Activated naive CD8-positive, alpha-beta T cell treated with anti-CD3 and anti-CD28 coated beads, Interleukin-2, amount 50 U/mL, for 16 hours (primary cell): ENCODE measurements around the gene MACROD1.

Experiments
- DNase-seq: peaks from one replicate; pipeline ENCODE4 v3.0.0-alpha.2; 2020; ENCODE audit warnings: low read depth, low spot score

The MACROD1 gene

GRCh38 chr11:64036087-64037026 is 129.6 kb downstream of the MACROD1 start:
- no peak for DNase-seq

DNA sequence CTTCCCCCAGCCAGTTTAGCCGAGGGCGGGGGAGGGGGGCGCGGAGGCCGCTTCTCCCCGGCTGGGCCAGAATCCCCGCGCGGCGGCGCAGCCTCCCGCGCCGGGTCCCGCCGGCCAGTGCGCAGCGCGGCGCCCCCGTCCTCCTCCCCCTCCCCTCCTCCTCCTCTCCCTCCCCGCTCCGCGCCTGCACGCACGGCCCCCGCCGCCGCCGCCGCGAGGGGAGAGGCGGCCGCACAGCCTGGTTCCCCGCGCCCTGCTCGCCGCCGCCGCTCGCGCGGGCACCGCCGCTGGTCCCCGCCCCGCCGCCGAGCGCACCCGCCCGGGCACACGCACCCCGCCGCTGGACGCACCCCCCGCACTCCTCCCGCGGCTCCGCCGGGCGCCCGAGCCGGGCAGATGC is 130.3 kb downstream of the MACROD1 start, which contains the start of gene FLRT1:
FLRT1 (plus strand) TSS at position 356 of the 400 bp plus-strand sequence. CDS start 80,337 bp downstream, outside the sequence.
- no peak for DNase-seq

DNA sequence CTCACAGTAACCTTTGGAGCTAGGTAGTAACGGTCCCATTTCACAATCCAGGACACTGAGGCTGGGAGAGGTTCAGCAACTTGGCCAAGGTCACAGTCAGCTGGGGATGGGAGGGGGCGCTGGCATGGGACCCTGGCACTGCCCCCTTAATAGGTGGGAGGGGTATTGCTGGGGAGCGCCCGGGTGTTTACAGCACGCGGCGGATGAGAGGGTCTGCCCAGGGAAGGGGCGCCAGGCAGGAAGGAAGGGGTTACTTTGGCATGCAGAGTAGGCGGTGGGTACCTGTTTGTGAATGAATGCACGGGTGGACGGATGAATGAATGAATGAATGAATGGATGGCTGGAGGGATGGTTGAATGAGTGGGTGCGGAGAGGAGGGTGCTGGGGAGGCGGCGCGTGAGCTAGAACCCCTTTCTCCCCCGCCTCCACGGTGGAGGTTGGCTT is 130.8 kb downstream of the MACROD1 start:
- no peak for DNase-seq

DNA sequence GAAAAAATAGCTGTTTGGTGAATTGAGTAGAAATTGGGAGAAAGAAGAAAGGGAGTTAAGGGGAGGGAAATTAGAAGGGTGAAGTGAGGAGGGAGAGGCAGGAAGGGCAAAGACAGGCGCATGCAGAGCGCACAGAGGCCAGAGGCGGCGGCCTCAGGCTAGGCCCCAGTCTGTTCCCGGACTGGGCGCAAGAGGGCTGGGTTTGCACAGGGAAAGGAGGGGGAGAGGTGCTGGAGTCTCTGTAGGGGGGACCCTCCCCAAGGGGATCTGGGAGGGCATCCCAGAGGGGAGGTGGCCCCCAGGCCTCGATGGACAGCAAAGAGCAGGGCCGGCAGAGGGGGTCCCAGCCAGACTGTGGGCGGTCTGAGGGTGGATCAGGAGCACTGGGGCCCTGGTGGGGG is 131.5 kb downstream of the MACROD1 start:
- no peak for DNase-seq

DNA sequence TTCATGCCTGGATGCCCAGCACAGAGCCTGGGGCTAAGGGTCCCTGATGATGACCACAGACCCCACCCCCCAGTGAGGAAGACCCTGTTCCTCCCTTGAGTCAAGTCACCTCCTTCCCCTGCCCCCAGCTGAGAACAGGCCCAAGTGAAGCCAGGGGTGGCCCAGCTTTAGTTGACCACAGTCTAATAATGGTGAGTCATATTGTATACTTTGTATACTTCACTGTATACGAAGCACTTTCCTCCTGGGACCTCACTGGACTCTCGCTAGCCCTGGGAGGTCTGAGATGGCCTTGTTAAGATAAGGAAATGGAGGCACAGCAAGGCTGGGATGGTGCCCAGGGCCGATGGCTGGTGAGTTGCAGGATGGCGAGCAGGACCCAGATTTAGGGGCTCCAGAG is 133.9 kb downstream of the MACROD1 start:
- DNase-seq = no peak

- DNase-seq = no peak
Observed at GRCh38 chr11:64031001-64031400, 134.9 kb downstream of the MACROD1 start.

DNA sequence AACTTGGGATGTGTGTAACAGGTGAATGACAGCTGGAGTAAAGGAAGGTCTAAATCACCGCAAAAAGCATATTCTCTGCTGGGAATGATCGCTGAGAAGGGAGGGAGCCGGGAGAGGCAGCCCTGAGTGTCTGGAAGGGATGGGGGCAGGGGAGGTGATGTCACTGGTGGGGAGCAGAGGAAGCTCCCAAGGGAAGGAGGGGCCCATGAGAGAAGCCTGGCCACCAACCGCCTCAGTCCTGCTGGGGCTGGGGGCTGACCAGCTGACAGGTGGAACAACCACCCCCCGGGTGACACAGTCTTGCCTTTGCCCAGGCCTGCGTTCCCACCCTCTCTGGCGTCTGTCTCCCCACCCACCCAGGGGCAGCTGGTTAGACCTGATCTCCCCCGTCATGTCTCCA is 136.1 kb downstream of the MACROD1 start:
- DNase-seq = no peak

GRCh38 chr11:64028398-64029115 is 137.4 kb downstream of the MACROD1 start:
- DNase-seq = no peak

DNA sequence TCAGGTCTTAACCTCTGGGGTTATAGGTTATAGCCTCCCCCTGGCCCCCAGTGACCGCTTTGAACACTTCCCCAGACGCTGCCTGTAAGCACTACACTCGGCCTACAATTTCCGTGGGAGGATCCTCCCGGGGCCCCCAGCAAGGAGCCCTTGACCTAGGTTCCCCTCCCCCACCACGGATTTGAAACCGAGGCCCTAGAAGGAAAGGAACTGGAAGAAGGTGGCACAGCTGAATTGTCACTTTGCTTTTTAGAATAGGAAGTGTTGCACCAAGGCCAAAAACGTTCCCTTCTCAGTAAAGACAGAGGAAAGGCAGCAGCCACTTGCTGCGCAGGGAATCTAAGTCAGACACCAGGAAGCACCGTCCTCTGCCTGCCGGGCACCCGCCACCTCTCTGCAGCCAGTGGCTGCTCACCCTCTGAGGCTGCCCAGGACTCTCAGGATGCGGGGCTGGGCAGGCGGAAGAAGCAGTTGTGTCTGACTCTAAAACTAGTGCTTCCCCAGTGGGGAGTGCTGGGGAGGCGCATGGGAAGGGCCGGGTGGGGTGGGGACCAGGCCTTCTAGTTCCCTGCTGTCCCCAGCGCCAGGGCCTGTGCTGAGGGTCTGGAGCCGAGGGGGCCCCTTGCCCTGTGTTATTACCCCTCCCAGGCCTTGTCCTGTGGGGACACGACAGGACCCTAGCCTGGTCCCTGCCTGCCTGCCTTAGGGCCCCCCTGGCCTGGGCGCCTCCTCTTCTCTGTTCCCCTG is 138.1 kb downstream of the MACROD1 start:
- DNase-seq = no peak

DNA sequence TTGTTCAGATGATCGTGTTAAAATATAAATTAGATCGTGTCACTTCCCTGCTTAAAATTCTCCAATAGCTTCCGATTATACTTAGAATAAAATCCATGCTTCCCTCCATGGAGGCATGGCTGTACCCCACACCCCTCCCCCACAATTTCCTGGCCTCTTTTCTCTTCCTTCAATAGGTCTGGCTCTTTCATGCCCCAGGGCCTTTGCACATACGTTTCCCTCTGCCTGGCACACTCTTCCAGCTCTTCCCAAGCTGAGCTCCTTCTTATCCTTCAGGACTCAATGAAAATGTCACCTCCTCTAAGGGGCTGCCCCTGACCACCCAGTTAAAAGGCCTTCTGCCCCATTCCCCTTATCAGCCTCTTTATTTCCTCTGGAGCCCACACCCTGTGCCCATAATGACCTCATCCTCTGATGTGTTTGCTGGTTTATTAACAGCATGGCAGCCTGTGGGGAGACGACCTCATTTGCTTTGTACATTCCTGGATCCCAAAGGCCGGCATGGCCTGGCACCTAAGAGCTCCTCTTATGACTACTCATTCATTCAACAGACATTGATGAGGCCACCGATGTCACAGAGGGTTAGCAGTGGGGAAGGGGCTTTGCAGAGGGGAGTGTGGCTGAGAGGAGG is 139.2 kb downstream of the MACROD1 start:
- DNase-seq = no peak

DNA sequence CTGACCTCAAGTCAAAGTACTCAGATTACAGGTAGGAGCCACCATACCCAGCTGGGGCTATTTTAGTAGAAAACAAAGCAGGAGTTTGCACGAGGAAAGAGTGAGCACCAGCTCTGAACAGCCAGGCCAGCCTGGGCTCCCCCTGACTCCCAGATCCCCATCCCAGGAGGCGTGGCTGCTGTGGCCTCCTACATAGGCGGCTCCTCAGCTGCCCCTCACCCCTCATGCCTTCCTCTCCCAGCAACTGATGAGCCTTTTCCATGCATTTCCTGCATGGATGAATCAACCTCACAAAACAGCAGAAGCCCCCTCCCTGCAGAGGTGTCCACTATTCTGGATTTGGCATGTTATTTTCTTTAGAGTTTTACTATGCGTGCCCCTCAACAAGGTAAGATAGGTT is 140.7 kb downstream of the MACROD1 start:
- DNase-seq = no peak

DNA sequence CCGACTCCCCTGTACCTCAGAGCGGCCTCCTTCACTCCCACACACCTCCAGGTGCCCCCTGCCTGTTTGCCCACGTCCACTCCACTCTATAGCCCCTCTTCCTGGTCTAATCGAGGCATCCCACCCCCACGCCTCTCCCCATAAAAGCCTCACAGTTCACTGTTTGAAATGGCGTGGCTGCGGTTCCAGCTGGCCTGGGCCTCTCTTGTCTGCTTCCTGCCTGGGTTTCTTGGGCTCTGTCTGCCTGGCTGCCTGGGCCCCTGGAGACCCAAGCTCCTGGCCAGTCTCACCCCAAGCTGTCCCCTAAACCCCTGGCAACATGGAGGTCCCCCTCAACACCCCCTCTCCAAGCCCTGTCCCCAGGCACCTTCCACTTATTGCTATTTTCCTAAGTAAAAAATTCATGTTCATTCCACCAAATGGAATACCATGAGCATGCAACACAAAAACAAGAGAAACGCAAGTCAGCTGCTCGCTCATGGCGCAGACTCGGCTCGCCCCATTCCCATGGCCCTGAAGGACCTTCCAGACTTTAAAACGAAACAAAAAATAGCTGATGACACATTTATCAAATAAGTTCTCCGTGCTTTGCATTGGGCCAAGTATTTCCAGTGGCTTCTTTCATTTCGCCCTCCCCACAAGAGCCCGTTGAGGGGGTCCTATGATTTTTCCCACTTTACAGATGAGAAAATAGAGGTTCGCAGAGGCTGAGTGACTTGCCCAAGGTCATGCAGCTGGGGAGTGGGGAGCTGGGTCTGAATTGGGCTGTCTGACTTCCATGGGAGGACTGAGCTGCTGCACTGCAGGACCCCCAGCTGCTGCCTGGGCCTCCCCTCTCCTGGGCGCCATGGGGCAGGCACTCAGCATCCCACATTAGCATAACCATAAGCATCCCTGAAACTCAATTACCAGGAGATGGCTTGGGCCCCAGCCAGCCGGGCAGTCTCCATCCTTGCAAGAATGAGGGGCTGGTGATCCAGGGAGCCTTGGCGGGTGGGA is 141.9 kb downstream of the MACROD1 start:
- no peak for DNase-seq

DNA sequence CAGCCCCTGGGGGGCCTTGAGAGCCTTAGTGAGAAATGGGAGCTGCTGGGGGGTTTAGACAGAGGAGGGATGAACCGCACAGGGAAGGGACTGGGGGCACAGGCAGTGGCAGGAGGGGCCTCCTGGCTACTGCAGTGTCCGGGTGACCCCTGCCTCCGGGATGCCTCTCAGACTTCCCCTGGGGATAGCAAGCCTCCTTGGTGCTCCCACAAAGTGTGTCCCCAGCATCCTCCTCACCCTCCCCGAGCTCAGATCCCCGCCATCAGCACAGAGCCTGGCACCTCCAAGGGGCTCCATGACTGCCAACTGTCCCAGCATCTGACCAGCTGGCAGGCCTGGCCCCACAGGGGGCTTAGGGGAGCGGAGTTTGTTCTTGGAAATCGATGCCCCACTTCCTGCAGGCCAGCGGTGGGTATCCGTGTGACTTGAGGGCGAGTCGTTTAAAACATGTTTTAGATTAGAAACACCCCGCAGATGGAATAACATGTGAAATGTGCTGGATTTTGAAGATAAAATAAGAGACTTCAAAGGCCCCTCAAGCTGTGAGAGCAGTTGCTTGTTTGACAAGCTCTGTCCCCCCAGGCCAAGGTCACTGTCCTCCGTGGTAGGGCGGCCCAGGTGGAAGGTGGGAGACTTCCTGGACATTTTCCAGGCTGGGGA is 143.7 kb downstream of the MACROD1 start:
- DNase-seq = no peak

- no peak for DNase-seq
Observed at GRCh38 chr11:64021757-64022093, 144.2 kb downstream of the MACROD1 start.

DNA sequence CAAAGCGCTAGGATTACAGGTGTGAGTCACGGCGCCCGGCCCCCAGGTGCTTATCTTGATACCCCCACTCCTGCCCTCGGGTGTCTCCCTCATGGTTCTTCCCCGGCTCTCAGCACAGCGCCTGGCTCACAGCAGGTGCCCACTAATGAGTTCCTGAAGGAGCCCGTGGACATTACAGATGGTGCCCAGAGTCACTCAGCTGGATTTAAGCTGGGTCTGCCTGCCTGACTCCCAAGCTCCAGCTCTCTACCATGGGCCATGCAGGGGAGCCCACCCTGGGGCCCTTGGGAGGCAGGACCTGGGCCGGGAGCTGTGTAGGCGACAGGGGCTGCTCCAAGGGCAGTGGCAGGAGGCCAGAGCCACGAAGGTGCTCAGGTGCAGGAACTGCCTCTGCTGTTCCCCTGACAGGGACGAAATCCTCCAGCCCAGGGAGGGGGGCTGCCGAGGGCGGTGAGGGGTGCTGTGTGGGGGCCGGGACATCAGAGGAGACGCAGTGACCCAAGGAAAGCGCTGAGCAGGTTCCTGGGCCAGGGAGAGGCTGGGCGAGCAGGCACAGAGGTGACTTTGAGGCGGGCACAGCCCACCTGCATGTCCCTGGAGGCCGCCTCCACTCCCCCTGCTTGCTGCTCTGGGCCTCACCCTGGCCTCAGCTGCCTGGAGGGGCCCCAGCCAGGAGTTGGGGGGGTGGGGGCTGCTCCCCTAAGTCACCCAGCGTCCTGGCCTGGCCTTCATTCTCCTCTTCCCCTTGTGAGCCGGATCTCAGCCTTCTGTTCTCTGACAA is 144.7 kb downstream of the MACROD1 start:
- DNase-seq = no peak

GRCh38 chr11:64019106-64020037 is 146.5 kb downstream of the MACROD1 start:
- no peak for DNase-seq

DNA sequence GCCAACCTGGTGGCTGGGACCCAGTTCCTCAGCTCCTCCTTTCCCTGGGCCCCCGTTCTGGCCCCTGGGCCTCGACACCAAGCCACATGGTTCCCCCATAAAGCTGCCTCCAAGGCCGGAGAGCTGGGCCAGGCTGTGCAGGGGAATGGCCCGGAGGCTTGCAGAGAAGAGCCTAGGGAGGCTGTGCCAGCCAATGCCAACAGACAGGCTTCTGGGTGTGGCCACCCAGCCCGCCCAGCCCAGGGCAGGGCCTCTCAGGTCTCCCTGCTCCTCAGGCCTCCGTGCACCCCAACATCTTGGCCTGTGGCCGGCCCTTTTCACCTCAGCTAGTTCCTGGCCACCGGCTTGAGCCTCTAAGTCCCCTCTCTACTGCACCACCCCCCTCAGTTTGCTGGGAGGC is 147.6 kb downstream of the MACROD1 start:
- DNase-seq = no peak

DNA sequence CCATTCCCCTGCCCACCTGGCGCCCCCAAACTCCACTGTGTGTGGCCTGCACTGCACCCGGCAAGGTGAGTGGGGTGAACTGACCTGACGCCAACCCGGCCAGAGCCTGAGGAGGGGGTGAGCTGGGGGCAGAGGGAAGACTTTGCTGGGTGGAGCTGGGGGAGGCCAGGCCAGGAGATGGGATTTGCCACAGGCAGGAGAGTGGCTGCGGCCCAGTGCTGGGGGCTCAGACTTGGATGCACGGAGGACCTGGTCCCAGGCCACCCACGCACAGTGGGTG is 148.0 kb downstream of the MACROD1 start:
- no peak for DNase-seq
